GM19025 (cell line): Measurements from ENCODE around the gene DGKI.
"Not testable (repeated sequence)": the region's sequence is repeated elsewhere in the genome, so short reads cannot be mapped to it uniquely, and the experiment has no call there.

Experiments
- ATAC-seq: cut with Tn5 transposase; IDR thresholded peaks from one replicate; pipeline ENCODE4 v1.9.1; 2021; ENCODE audit warnings: mild to moderate bottlenecking, low read depth, moderate library complexity; ENCODE audit not compliant: unreplicated experiment

The DGKI gene

GRCh38 chr7:137836541-137836940 lies 10.2 kb downstream of the DGKI start:
- ATAC-seq = no peak

DNA sequence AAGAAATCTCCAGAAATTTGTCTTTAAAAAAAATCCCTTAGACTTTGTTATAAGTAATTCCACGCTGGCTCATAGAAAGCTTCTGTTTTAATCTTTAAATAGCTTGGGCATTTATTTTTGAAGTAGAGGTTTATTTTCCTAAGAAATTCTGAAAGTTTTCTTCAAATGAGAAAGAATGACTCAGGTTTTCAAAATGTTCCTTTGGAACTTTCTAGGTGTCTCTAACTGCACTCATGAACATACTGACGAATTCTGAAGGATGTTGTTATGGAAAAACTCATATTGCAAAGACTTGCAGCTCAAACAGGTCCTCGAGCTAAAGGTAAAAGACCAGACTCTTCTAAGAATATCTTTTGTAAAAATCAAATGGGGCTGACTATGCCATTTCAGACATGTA lies 10.7 kb downstream of the DGKI start:
- ATAC-seq = no peak

GRCh38 chr7:137835486-137836112 lies 11.2 kb downstream of the DGKI start:
- ATAC-seq = no peak

- no peak for ATAC-seq
Measured at GRCh38 chr7:137834552-137834951, 12.2 kb downstream of the DGKI start.

DNA sequence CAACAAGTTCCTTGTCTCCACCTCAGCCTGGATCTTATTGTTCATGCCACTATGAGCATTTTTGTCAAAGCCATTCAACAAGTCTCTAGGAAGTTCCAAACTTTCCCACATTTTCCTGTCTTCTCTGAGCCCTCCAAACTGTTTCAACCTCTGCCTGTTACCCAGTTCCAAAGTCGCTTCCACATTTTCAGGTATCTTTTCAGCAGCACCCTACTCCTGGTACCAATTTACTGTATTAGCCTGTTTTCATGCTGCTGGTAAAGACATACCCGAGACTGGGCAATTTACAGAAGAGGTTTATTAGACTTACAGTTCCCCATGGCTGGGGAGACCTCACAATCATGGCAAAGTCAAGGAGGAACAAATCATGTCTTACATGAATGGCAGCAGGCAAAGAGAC lies 13.8 kb downstream of the DGKI start:
- ATAC-seq = not testable (repeated sequence)

- no peak for ATAC-seq
Measured at GRCh38 chr7:137832382-137832781, 14.4 kb downstream of the DGKI start.

DNA sequence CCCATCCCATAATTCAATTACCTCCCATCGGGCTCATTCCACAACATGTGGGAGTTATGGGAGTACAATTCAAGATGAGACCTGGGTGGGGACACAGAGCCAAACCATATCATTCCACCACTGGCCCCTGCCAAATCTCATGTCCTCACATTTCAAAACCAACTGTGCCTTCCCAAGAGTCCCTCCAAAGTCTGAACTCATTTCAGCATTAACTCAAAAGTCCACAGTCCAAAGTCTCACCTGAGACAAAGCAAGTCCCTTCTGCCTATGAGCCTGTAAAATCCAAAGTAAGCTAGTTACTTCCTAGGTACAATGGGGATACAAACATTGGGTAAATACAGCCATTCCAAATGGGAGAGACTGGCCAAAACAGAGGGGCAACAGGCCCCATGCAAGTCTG lies 15.2 kb downstream of the DGKI start:
- ATAC-seq = not testable (repeated sequence)

- ATAC-seq = no peak
Measured at GRCh38 chr7:137829337-137829992, 17.3 kb downstream of the DGKI start.

GRCh38 chr7:137828456-137828855 lies 18.3 kb downstream of the DGKI start:
- ATAC-seq = no peak

- ATAC-seq = no peak
Measured at GRCh38 chr7:137825489-137825888, 21.3 kb downstream of the DGKI start.

DNA sequence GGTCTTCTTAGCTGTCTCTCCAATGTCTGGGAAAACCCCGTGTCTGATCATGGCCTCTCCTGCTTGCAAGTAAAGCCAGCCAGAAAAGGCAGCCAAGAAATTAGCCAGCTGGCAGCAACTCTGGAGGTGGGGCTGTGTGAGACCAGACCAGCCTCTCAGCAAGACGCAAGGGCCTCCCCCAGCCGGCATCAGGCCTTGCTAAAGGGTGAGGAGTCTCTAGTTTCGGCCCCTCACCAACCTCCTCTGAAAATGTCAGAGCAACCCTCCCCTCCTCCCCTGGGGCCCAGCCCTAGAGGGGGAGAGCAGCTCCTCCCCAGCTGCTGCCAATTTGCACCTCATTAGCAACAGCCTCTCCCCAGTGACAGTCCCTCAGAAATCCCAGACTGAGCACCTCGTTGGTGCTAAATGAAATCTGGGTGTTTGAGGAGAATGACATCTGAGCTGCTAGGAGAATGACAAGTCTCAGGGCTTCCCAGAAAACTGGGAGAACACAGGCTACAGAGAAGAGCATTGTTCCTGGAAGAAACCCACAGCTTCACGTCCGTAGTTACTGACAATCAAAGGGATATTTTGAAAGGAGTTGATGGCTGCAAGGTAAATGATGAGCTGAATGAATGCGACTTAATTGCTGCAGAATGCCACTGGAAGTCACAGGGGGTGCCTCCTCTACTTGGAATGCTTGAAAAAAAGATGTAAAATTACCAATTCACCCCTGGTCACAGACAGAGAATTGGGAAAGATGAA lies 25.9 kb downstream of the DGKI start:
- peak; percentile 91 for ATAC-seq

DNA sequence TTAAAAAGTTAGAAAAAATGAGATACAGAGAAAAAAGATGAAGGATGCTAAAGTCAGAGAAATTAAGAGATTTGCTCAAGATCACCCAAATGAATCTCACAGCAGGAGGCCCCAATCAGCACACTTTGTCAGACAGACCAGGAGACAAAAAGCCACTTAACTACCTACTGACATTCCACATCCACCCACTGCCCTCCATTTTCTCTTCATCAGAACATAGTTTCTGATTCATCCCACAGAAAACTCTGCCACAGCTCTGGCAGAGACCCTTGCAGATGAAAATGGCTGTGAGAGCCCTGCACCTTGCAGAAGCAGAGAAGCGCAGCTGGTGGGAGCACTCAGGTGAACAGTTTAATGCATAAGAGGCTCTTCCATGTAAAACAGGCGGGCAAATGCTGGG lies 26.6 kb downstream of the DGKI start:
- no peak for ATAC-seq

- ATAC-seq = no peak
Measured at GRCh38 chr7:137818036-137818435, 28.7 kb downstream of the DGKI start.

GRCh38 chr7:137816696-137817320 lies 30.0 kb downstream of the DGKI start:
- no peak for ATAC-seq

DNA sequence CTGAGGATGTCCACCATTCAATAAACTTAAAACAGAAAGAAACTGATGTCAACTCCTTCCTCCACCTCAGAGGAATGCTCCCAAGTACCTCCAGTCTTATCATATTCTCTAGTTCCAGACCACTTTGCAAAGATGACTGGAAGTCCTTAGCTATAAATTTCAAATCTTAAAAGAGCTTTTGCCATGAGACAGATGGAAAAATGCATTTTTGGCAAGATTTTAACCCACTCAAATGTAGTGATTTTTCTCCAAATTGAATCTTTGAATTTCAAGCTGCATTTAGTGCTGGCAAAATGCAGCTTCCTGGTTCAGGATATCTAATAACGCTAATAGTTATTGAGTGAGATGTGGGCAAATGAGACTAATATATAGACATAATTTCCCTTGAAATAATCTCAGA lies 33.2 kb downstream of the DGKI start:
- ATAC-seq = no peak

- ATAC-seq = no peak
Measured at GRCh38 chr7:137810248-137810647, 36.5 kb downstream of the DGKI start.

- ATAC-seq = no peak
Measured at GRCh38 chr7:137804836-137805235, 41.9 kb downstream of the DGKI start.

GRCh38 chr7:137801491-137801890 lies 45.3 kb downstream of the DGKI start:
- no peak for ATAC-seq

DNA sequence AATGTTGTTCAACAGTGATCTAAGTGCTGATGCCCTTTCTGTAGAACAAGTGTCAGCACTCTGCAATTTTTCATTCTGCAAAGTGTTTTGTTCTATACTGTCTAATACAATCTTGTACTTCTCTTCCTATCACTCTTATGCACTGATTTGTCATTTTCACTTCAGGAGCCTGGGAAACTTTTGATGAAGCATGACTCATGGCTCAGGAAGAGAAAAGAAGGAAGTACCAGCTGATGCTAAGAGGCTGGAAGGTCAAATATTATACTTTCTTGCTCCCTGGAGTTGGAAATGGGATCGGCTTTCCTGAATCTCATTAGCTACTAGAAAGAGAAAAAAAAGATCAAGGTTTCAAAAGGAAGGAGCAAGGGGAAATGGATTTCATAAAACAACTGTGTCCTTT lies 45.8 kb downstream of the DGKI start:
- ATAC-seq = no peak

- peak; percentile 97 for ATAC-seq
Measured at GRCh38 chr7:137798073-137798763, 48.6 kb downstream of the DGKI start.

DNA sequence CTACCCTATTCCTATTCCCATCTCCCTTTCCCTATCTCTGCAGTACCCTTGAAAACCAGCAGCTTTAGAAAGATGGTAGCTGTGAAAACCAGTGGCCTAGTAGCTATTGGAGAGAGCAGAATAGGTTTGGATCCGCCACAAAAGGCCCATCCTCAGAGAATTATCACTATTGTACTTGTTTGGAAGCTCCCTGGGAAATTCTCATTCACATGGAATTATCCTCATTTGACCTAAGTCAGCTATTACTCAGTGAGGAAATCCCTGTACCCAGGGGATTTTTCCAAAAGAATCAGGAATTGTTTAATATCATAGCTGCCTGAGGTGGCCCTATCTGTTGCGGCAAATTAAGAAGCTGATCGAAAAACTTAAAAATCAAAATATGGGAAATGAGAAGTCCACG lies 51.6 kb downstream of the DGKI start:
- no peak for ATAC-seq
